Fibroblast of skin of right biceps (primary cell): ENCODE results near the gene ACP1.
A peak's percentile ranks its signal among the peaks of the same experiment; 100 is the strongest.

ENCODE experiments used
- DNase-seq: peaks from one replicate; pipeline ENCODE4 v3.0.0-alpha.2; 2013

Gene ACP1

GRCh38 chr2:282371-283263 is 17.9 kb downstream of the ACP1 start:
- DNase-seq = no peak

DNA sequence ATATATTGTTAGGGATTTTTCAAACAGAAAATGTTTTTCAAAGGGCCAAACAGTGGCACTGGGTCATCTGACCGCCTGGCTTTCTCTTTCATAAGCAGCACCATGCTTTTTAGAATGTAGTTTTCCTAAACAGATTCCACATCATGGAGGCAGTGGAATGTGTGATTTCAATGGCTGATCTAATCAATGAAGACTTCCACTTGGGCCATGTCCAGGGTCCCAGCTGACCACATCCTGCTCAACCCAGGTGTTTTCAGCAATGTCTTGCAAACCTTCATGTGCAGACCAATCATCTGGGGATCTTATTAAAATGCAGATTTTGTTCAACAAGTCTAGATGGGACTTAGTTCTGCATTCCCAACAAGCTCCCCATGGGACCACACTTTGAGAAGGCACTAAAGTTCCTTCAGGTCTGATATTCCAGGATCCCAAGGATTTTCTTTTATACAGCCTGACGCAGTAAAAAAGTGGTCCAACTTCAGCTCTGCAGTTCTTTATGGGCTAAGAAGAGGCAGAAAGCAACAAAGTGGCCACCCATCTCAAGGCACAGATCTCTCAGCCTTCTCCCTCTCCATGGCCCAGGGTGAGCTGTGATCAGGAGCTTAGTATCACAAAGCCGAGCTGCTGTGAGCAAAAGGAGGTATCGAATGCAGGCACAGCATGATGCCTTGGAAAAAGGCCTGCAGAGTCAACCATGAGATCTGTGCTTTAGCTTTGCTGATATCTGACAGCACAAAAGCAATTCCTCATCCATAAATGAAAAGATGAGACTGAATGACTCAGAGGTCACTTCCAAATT is 19.4 kb downstream of the ACP1 start:
- DNase-seq = no peak

- DNase-seq = no peak
Measured at GRCh38 chr2:284896-285492, 20.2 kb downstream of the ACP1 start.

DNA sequence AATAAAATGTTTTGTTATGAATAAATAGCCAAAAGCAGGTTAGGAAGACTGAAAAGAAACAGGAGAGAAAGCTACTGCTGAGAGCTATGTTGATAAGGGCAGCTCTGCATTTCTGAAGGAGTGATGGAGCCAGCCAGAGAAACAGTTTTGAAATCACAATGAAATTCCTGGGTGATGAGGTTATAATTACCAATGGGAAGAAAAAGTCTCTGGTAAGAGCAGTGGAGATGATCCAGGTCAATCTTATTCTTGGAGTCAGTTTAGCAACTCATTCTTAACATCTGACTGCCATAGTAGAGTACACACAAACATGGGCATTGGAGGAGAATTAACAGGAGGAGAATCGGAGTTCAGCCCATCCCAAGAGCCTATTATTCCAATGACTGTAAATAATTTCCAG is 20.8 kb downstream of the ACP1 start:
- DNase-seq = peak; percentile 69

GRCh38 chr2:286035-286434 is 21.3 kb downstream of the ACP1 start:
- no peak for DNase-seq

GRCh38 chr2:286774-287392 is 22.1 kb downstream of the ACP1 start:
- DNase-seq = no peak

- peak; percentile 37 for DNase-seq
Measured at GRCh38 chr2:287471-287885, 22.7 kb downstream of the ACP1 start.

- no peak for DNase-seq
Measured at GRCh38 chr2:287911-288757, 23.4 kb downstream of the ACP1 start, which contains the start of gene ALKAL2. TSS of gene ALKAL2 (minus strand) at chr2:288091. CDS start at chr2:287835, 256 bp downstream.

GRCh38 chr2:288758-289361 is 24.1 kb downstream of the ACP1 start:
- no peak for DNase-seq

GRCh38 chr2:289362-290089 is 24.8 kb downstream of the ACP1 start:
- no peak for DNase-seq

- DNase-seq = peak; percentile 63
Measured at GRCh38 chr2:290090-290722, 25.5 kb downstream of the ACP1 start.

DNA sequence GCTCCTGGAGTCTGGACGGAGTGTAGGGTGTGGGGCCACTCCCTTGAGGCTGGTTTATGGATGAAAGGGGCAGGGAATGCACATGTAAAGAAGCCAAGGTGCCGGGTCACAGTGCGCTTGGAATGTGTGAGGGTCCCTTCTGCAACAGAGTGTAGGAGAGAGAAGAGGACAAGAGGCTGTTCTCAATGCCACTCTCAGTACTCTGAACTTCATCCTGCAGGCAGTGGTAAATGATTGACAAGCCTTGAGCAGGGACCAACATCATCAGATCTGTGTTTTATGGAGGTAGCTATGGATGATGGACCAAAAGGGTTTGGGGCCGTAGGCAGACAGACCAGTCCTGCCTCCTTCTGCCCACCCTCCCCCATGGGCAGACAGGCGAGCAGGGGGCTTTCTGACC is 30.3 kb downstream of the ACP1 start:
- DNase-seq = no peak

DNA sequence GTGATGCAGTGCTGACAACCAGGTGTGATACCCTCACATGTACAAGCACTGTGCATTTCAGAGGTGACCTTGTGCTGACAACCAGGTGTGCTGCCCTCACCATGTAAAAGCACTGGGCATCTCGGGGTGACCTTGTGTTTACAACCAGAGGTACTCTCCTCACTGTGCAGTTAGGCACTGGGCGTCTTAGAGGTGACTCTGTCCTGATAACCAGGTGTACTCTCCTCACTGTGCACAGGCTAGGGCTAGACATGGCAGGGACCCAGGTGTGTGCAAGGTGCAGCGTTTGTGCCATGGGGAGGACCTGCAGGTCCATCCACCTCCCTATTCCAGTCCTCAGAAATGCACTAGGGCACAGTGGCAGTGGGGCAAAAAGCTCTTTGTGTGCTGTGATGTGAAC is 31.6 kb downstream of the ACP1 start:
- no peak for DNase-seq

GRCh38 chr2:305366-305765 is 40.6 kb downstream of the ACP1 start:
- DNase-seq = no peak

GRCh38 chr2:309148-309953 is 44.6 kb downstream of the ACP1 start:
- DNase-seq = no peak

- no peak for DNase-seq
Measured at GRCh38 chr2:309954-310510, 45.3 kb downstream of the ACP1 start.

GRCh38 chr2:310994-311393 is 46.2 kb downstream of the ACP1 start:
- no peak for DNase-seq

- no peak for DNase-seq
Measured at GRCh38 chr2:313991-314390, 49.2 kb downstream of the ACP1 start.
